HG02943 (cell line): ENCODE measurements around the gene ITGAX.
"Not testable (repeated sequence)": the region's sequence is repeated elsewhere in the genome, so short reads cannot be mapped to it uniquely, and the experiment has no call there.

Experiments
- ATAC-seq: cut with Tn5 transposase; IDR thresholded peaks from one replicate; pipeline ENCODE4 v1.9.1; 2021; ENCODE audit warnings: mild to moderate bottlenecking, low read depth, moderate library complexity; ENCODE audit not compliant: unreplicated experiment

Gene ITGAX

DNA sequence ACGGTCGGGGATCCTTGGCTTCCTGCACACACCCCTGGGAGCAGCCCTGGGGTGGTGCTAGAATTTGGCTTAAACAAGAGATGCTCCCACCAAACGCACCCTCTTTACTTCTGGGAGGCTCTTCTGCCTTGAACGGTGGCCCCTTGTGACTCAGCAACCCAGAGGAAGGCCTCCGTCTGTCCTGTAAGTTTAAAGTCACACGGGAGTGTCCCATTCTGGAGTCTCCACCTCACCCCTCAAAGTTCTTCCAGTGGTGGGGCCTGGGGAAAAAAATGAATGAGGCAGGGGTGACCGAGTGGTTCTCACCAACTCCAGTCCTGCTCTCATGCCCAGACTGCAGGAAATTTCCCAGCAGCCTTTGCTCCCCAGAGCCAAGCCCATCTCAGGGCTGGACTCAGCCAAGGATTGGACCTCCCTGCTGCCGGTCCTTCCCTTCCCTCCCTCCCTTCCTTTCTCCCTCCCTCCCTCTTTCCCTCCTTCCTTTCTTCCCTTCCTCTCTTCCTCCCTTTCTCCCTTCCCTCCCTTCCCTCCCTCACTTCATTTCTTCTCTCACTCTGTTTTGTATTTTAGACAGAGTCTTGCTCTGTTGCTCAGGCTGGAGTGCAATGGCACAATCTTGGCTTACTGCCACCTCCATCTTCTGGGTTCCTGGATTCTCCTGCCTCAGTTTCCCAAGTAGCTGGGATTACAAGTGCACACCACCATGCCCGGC is 49.5 kb downstream of the ITGAX start:
- ATAC-seq = no peak

DNA sequence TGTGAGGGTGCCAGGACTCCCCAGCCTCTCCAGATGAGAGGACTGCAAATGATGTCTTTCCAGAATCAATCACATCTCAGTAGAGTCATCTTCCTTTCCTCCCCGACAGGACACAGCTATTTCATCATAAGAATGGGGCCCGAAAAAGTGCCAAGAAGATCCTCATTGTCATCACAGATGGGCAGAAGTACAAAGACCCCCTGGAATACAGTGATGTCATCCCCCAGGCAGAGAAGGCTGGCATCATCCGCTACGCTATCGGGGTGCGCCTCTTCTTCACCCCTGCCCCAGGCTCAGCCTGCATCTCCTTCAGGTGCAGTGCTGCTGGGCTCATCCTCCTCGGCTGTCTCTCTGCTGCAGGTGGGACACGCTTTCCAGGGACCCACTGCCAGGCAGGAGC is 52.4 kb downstream of the ITGAX start:
- no peak for ATAC-seq

DNA sequence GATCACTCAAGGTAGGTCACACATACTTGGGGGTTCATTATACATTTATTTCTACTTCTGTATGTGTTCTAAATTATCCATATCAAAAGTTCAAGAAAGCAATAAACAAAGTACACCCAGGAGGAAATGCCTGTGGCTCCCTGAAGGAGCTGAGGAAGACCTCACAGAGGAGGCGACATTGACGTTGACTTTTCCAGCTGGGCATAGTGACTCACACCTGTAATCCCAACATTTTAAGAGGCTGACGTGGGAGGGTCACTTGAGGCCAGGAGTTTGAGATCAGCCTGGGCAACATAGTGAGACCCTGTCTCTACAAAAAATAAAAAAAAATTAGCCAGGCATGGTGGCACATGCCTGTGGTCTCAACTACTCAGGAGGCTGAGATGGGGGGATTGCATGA is 54.5 kb downstream of the ITGAX start:
- ATAC-seq = no peak

DNA sequence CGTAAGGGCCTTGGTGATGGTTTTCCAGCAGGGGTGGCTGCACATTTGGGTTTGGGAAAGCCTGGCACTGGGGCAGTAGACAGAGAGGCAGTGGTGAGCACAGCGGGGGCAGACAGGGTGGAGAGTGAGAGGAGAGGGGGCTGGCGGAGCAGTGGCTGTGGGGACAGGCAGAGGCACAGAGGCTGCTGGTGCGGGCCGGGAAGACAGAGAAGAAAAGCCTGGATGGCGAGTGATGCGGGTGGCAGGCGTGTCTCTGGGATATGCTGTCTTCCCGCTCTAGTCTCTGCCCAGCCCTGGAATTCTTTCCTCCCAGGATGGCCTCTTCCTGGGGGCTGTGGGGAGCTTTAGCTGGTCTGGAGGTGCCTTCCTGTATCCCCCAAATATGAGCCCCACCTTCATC is 55.1 kb downstream of the ITGAX start:
- no peak for ATAC-seq

DNA sequence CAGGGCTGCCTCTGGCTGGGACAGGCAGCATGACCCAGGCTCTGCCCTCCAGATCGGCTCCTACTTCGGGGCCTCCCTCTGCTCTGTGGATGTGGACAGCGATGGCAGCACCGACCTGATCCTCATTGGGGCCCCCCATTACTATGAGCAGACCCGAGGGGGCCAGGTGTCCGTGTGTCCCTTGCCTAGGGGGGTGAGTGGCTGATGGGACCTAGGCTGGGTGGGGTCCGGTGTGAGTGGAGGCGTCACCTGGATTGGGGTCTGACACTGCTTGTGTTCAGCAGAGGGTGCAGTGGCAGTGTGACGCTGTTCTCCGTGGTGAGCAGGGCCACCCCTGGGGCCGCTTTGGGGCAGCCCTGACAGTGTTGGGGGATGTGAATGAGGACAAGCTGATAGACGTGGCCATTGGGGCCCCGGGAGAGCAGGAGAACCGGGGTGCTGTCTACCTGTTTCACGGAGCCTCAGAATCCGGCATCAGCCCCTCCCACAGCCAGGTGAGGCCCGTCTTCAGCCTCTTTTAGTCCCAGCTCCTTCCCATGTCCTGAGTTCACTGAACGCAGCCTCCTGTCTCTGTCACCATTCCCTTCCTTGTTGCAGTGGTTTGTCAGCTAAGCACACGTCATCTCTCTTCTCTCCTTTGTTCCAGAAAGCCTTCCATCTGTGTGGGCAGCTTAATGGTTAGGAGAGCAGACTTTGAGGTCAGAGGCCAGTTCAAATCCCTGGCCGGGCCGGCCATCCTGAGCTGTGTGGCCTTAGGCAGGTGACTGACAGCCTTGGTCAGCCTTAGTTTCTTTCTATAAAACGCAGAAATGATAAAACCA is 56.3 kb downstream of the ITGAX start:
- ATAC-seq = no peak

DNA sequence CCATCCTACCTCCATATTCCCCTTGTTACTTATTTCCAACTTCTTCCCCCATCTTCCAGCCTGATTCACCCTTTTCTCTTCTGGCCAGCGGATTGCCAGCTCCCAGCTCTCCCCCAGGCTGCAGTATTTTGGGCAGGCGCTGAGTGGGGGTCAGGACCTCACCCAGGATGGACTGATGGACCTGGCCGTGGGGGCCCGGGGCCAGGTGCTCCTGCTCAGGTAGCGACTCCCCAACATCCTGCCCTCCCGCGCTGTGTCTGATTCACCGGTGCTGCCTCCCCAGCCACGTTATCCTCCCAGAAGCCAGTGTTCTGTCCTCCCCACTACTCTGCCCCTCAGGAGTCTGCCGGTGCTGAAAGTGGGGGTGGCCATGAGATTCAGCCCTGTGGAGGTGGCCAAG is 57.8 kb downstream of the ITGAX start:
- ATAC-seq = no peak

DNA sequence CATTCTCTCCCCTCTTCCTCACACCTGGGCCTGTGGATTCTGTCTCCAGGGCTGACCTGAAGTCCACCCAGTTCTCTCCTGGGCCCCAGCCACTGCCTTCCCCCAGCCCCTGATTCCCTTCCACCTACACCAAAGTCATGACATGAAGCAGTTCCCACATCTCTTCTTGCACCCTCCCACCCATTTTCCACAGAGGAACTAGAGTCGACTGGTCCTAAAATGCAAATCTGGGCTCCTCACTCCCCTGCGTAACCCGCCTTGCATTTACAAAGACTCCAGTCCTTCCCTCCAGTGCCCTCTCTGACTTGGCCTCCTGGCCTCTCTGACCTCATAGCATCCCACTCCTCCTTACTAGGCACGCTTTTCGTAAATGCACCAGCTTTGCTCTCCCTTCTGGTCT is 58.4 kb downstream of the ITGAX start:
- no peak for ATAC-seq

DNA sequence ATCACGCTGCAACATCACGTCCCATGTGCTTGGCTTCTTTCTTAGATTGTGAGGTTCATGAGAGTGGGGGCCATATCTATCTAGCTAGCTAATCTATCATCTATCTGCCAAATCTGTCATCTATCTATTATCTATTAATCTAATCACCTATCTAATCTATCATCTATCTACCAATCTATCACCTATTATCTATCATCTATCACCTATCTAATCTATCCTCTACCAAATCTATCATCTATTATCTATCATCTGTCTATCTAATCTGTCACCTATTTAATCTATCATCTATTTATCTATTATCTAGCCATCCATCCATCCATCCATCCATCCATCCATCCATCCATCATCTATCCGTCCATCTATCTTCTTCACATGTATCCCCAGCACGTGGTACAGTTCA is 59.0 kb downstream of the ITGAX start:
- ATAC-seq = no peak

DNA sequence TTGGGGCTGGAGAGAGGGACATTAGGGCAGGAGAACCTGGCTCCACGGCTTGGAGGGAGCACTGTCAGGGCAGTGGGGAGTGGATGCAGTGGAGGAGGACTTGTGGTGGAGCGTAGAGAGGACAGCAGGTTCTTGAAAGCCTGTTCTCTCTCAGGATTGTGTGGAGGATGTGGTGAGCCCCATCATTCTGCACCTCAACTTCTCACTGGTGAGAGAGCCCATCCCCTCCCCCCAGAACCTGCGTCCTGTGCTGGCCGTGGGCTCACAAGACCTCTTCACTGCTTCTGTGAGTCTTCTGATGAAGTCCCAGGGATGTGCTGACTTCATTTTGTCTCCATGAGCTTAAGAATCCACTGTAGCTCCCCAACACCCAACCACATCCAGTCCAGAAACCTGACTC is 59.7 kb downstream of the ITGAX start:
- no peak for ATAC-seq

DNA sequence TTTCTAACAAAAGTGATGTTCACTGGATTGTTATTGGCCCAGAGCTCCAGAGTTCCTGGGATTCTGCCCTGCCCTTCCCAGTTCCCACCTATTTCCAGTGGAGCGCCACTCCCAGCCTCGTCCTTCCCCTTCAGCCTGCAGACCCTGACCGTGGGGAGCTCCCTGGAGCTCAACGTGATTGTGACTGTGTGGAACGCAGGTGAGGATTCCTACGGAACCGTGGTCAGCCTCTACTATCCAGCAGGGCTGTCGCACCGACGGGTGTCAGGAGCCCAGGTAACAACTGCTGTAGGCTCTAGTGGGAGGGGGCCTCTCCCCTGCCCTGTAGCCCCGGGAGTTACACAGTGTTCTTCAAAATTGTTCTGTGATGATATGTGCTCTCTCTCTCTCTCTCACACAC is 61.4 kb downstream of the ITGAX start:
- ATAC-seq = no peak

DNA sequence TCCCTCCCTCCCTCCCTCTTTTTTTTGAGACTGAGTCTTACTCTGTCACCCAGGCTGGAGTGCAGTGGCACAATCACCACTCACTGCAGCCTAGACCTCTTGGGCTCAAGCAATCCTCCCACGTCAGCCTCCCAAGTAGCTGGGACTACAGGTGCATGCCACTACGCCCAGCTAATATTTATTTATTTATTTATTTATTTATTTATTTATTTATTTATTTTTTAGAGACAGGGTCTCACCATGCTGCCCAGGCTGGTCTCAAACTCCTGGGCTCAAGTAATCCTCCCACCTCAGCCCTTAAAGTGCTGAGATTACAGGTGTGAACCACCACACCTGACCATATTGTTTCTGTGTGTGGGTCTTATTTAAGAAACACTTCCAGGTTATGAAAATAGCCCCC is 62.1 kb downstream of the ITGAX start:
- not testable (repeated sequence) for ATAC-seq

DNA sequence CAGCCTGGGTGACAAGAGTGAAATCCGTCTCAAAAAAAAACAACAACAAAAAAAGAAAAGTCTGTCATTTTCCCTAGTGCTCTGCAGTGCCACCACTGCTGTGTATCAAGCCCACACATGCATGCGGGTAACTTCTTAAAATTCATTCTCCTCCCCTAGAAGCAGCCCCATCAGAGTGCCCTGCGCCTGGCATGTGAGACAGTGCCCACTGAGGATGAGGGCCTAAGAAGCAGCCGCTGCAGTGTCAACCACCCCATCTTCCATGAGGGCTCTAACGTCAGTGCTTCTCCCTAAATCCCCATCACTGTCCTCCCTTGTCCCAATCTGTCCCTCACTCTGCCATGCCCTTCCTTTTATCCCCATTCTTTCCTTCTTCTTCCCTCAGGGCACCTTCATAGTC is 62.9 kb downstream of the ITGAX start:
- ATAC-seq = no peak

DNA sequence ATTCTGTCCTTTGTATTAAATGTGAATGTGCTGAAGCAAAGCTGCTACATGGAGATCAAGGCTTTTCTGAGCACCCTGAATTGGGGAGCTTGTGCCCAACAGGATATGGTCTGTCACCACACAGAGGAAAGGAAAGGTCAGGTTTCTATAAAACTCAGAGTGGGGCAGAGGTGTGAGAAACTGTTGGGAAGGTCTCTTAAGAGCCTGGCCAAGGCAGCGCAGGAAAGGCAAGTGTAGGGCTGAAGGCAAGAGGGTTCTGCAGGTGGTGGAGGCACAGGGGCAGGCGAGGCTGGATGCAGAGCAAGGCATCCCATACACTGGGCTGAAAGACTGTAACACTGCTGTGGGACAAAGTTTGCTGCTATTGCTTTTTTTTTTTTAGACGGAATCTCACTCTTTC is 65.1 kb downstream of the ITGAX start:
- no peak for ATAC-seq

DNA sequence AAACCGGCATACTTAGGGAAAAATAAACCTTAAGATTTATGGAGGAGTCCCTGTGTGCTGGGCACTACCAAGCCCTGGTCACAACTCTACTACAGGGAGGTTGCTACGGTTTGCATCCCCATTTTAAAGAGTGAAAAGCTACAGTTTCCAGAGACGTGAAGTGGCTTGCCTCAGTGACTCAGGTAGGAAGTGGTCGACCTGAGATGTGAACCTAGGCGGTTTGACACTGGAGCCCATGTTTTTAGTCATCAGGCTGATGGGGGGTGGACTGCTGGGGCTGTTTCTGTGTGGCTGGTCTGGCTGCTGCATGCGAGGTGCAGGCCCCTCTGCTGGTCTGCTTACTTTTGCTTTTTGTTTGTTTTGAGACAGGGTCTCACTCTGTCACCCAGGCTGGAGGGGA is 66.6 kb downstream of the ITGAX start:
- ATAC-seq = no peak

DNA sequence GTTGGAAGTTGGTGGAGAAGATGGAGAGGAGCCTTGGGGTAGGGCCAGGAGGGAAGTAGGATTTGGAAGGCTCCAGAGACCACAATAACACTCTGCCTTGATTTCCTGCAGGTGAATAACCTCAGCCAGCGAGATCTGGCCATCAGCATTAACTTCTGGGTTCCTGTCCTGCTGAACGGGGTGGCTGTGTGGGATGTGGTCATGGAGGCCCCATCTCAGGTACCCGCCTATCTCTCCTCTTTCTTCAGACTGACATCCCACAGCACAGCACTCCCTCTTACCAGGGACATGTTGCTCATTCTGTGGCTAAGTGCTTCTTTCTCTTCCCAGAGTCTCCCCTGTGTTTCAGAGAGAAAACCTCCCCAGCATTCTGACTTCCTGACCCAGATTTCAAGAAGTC is 68.3 kb downstream of the ITGAX start:
- ATAC-seq = no peak

DNA sequence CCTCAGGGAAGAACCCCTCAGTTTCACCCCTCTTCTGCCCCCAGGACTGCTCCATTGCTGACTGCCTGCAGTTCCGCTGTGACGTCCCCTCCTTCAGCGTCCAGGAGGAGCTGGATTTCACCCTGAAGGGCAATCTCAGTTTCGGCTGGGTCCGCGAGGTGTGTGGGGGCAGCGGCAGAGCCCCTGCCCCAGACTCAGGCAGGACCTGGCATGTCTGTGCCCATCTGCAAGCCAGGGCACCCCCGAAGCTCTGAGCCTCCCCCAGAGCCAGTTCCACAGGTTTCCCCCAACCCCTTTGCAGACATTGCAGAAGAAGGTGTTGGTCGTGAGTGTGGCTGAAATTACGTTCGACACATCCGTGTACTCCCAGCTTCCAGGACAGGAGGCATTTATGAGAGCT is 68.8 kb downstream of the ITGAX start:
- no peak for ATAC-seq

DNA sequence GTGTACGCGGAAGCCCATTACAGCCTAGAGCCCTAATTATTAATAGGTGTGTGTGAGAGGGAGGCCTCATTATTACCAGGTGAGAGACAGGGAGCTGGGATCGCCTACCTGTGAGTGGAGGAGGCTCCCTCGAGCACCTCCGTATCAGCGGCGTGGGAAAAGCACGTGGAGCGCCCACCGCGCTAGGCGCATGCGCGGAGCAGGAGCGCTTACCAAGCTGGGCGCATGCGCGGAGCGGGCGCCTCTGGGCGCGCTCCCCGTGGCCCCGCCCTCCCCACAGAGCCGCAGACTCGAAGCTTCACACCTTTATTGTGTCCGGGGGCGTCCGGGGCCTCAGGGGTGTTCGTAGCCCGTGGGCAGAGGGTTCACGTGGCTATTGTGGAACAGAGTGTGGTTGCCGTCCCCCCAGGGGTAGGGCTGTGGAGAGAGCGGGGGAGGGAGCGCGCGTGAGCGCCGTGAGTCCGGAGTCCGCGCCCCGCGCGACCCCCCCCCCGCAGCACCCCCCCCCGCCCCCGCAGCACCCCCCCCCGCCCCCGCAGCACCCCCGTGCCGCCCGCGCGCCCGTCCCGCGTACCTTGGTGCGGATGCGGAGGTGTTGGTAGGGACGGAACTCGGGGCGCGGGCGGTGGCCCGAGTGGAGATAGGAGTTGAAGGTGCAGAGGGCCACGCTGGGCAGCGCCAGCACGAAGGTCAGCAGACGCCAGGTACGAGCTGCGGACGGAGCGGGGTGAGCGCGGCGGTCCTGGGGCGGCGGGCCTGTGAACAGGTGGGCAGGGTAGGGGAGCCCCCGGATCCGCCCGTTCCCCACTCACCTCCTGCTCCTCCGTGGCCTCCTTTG is 72.7 kb downstream of the ITGAX start:
- no peak for ATAC-seq

DNA sequence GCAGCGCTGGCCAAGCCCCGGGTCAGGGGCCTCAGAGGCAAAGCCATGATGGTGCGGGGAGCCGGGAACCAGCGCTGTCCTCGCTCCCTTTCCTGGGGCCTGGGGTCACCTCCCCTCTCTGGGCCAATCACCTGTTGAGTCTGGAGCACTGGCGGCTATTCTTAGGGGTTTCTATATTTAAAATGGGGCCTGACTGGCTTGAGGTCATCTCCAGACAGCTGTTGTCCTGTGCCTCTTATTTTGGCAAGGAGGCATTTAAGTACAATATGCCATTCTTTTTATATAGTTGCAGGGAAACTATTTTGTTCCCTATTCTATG is 73.3 kb downstream of the ITGAX start, which contains the start of gene COX6A2:
Gene COX6A2 (minus strand): TSS at position 82 of the 319 bp plus-strand sequence. CDS start 35 bp downstream, at position 47.
- ATAC-seq = no peak

DNA sequence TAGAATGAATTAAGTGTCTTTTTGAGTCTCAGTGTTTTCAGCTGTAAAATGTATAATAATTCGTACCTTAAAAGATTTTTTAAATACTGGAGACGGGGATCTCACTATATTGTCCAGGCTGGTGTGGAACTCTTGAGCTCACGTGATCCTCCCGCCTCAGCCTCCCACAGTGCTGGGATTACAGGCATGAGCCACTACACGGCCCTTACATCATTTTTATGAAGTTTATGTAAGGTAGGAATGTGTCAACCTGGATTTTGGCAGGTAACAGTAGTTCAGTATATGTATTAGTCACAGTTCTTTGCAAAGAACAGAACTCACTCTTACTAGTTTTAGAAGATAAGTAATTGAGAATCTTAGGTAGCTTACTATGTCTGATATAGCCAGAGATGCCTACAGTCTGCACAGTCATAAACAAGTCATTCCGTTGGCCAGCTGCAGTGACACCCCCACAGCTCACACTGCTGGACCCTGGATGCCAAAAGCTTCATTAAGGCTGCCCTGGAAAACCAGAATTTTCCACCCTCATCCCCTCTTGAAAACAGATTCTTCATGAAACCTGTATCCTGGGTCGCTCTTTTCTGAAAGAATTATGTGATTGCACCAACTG is 73.8 kb downstream of the ITGAX start:
- no peak for ATAC-seq

DNA sequence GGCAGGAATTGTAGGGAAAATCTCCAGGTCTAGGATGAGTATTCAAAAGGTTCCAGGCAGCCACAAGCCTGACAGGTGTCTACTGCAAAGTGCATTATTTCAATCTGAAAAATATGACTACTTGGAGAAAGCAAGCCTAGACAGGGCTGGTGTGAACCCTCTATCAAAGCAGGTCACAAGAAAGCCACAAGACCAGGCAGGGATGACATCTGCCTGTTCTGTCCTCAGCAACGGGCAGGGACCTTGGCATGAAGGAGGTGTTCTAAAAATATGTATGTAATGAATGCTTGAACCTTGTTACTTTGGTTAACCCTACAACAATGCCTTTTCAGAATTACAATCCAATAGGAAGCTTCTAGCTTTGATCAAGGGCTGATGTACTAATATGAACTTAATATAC is 74.3 kb downstream of the ITGAX start:
- no peak for ATAC-seq

DNA sequence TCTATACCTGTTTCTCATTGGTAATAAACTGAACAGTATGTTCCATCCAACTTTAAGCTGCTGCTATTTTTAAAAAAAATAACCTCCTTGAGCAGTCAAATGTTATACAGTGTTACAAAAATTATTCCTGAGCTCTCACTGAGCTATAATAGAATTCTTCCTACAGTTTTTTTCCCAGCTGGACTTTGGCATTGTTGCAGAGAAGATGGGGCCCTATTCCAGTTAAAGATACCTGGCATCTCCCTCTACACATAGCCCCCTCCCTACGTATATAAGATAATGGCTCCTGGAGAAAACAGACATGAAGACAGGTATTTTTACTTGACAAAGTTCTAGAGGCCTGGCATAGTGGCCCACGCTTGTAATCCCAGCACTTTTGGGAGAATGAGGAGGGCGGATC is 74.8 kb downstream of the ITGAX start:
- ATAC-seq = no peak
